SHP77 (cell line): ENCODE measurements around the gene CDKN1B.

ENCODE experiments used
- DNase-seq, 2 experiments: peaks; one replicate each; lab custom pipeline; 2025; lab: John Stamatoyannopoulos, UW

Gene CDKN1B

DNA sequence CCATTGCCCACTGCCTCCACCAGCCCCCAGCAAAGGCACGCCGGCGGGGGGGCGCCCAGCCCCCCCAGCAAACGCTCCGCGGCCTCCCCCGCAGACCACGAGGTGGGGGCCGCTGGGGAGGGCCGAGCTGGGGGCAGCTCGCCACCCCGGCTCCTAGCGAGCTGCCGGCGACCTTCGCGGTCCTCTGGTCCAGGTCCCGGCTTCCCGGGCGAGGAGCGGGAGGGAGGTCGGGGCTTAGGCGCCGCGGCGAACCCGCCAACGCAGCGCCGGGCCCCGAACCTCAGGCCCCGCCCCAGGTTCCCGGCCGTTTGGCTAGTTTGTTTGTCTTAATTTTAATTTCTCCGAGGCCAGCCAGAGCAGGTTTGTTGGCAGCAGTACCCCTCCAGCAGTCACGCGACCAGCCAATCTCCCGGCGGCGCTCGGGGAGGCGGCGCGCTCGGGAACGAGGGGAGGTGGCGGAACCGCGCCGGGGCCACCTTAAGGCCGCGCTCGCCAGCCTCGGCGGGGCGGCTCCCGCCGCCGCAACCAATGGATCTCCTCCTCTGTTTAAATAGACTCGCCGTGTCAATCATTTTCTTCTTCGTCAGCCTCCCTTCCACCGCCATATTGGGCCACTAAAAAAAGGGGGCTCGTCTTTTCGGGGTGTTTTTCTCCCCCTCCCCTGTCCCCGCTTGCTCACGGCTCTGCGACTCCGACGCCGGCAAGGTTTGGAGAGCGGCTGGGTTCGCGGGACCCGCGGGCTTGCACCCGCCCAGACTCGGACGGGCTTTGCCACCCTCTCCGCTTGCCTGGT, at the start of gene CDKN1B:
CDKN1B (plus strand) TSS at position 576 of the 793 bp plus-strand sequence. CDS start 472 bp downstream, outside the sequence.
- DNase-seq = peak; percentile 61 to 74

DNA sequence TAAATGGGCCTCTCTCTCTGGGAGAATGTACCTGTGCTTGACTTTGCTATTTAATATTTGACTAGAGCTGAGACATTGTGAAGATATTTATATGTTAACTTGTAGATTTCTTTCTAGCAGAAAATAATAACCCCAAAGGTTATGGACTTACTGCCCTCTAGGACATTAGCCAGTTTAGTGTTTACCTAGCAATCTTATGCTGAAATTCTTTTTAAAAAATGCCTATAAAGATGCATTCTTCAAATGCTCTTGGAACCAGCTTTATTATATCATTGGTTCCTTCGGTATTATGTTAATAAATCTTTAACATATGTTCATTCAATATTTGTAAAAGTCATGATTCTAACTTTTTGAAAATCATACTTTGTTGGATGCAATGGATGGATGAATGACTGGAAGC, 49.2 kb upstream of the CDKN1B start:
- DNase-seq = no peak

GRCh38 chr12:12669020-12669419, 48.1 kb upstream of the CDKN1B start:
- DNase-seq = no peak

GRCh38 chr12:12671850-12672660, 45.1 kb upstream of the CDKN1B start:
- DNase-seq = no peak

GRCh38 chr12:12673296-12673695, 43.9 kb upstream of the CDKN1B start:
- DNase-seq = no peak

DNA sequence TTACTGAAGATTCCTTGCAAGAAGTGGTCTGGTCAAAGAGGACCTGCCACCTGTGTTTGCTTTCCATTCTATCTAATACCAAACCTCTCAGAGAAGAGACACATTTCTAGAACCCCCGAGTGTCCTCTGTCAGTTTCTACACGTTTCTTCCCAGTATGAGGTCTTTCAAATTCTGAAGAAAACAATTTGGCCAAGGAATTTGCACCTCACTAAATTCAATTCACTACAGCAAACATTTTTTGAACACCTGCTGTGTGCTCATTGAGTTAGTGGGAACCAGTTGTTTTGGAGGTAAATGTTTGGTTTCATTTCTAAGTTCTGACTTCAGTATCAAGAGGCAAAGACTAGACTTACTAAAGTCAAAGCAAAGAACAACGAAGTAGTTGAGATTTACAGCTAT, 40.6 kb upstream of the CDKN1B start:
- no peak for DNase-seq

GRCh38 chr12:12681061-12681765, 36.0 kb upstream of the CDKN1B start:
- no peak for DNase-seq

- no peak for DNase-seq
Measured at GRCh38 chr12:12682284-12682683, 34.9 kb upstream of the CDKN1B start.

DNA sequence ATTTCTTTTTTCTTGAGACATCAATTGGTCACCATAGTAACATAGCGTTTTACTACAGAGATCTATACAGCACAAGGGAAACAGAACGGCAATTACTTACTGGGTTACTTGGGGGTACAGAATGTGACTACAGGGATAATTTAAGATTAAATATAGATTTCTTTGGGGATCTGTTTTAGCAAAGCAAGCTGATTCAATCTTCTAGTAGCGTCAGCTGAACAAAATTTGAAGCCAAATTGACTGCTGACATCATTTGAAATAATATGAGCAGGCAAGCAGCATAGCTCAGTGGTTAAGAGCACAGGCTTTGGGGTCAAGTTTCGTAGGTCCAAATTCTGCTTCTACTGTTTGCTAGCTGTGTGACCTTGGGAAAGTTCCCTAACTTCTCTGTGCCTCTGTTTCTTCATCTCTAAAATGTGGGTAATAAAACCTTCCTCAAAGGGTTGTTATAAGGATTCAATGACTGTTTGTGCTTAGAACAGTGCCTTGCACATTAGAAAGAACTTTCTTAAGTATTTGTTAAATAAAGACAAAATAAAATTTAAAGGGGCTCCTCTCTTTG, 34.0 kb upstream of the CDKN1B start:
- DNase-seq = no peak

- DNase-seq = no peak
Measured at GRCh38 chr12:12683725-12684124, 33.4 kb upstream of the CDKN1B start.

DNA sequence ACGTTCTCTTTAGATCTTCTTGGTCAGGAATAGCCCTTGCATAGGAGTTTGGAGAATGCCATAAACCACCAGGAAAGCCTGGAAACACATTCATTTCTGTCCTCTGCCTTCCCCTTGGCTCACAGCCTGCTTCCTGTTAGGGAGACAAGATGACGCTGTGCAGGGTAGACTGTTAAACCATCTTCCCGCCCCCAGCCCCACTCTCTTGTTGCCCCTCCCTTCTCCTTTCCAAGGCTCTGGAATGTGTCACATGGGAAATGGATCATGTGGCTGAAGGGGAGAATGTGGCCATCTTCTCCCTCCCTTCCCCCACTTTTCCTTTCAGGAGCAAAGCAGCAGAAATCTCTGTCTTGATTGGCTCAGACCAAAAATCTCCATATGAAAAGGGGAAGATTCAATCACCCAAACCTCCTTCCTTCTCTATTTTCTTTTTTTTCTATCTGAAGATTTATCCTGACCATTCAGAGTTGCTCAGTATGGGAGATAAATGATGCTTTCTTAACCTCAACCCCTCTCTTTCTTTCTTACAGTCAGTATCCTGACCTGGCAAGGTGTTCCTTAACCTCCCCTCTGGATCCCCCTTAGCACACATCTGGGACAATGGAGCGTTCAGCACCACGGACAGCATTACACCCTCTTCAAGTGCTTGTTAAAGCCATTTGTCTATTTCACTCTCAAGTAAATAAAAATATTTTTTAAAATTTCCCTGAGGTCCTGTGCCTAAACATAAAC, 32.6 kb upstream of the CDKN1B start:
- peak; percentile 76 to 85 for DNase-seq

DNA sequence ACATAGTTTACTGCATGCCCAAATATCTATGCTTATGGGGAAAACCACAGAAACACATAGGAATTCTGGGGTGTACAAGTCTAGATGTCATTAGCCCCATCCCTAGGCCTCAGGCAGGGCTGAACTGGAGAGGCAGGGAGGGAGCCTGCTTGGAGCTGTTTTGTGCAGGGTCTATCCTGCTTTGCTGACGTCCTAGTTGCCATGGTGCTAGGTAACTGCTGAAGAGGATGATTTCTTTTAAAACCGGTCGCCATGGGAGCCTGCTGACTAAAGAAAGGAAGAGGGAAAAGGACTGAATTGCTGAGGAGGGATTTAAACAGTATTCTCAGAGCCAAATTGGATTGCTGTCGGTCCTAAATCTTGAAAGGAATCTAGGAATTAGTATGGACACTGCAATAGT, 31.9 kb upstream of the CDKN1B start:
- DNase-seq = peak; percentile 22 to 38

DNA sequence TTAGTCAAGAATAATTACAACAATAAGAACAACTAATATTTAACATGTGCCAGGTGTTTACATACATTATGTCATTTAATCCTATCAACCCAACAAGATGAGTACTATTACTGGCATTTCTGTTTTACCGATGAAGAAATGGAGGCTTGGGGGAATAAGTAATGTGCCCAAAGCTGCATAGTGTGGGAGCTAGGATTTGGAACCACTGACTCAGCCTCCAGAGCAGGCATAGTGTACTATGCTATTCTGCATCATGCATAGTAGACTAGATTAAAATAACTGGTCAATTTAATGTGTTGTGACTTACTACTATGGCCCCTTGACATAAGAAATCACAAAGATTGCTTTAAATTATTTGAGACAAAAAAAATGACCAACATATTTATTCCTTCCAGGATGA, 30.7 kb upstream of the CDKN1B start:
- DNase-seq = no peak

- DNase-seq = no peak
Measured at GRCh38 chr12:12686925-12687324, 30.2 kb upstream of the CDKN1B start.

- DNase-seq = no peak
Measured at GRCh38 chr12:12689647-12690300, 27.4 kb upstream of the CDKN1B start.

GRCh38 chr12:12691549-12691948, 25.6 kb upstream of the CDKN1B start:
- DNase-seq = no peak

GRCh38 chr12:12693111-12693671, 24.0 kb upstream of the CDKN1B start:
- DNase-seq = no peak

DNA sequence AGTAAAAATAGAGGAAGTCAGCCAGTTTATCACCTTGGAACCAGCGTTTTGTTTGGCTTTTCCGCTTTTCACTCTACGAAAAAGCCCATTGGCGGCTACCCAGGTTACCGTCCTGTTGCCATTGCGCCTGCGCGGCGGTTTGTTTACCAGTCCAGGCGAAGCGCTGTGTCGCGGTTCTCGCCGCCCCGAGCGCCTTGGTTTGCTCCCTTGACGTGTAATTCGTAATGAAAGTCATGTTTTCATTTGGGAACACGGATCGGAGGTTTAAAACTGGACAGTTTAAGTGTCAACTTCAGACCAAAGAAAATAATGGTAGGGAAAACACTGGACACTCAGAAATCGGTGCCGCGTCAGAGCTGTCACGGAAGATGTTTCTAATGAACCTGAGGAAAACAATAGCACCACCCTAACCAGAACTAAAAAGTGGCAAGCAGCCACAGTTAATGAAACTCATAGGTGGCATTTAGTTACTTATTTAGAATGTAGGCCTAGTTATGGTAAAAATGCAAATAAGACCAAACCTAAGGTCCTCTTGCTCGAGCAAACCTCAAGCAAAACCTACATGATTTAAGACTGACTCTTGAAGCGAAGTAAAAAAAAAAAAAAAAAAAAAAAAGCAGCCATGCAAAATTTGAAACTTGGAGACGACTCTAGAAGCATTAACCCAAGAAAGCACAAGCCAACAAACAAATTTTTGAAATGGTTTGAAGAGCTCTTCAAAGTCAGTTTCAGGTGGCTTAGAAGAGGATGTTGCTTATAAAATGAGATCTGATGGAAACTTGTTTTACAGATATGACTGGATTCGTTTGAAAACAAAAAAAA, 20.4 kb upstream of the CDKN1B start:
- peak; percentile 19 to 69 for DNase-seq

DNA sequence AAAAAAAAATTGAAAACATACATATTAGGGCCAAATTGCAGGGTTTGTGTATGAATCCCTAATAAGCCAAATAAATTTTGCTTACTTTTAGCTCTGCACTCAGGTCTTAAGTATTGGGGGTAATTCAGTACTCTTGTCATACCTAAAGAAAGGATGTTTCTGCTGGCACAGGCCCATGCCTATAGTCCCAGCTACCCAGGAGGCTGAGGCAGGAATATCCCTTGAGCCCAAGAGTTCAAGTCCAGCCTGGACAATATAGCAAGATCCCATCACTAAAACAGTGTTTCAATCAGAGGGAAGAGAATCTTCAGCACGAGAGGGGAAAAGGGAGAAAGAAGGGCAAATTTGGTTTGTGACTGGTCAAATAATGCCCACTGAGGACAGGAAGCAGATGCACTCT, 17.8 kb upstream of the CDKN1B start:
- no peak for DNase-seq

GRCh38 chr12:12700254-12700653, 16.9 kb upstream of the CDKN1B start:
- no peak for DNase-seq
